Ureter (tissue), 1 donor: Measurements from ENCODE around the gene ITPR1. TPM values are rescaled to one million over a fixed set of nuclear protein-coding genes. Genes with fewer than 3 reads are reported as not detected.
A peak's percentile ranks its signal among the peaks of the same experiment; 100 is the strongest.
"Not testable (repeated sequence)": the region's sequence is repeated elsewhere in the genome, so short reads cannot be mapped to it uniquely, and the experiment has no call there.

ENCODE experiments used
- DNase-seq: peaks from one replicate; pipeline ENCODE4 v3.0.0-alpha.2; 2020; ENCODE audit warnings: low spot score
- total RNA-seq: library from RNA; stranded (reverse); gene quantifications from one replicate; pipeline ENCODE4 v1.2.4, GENCODE V29; 2023
- donor health status: DM: yes; HTN: yes; CAD: no.

Gene ITPR1
- total RNA-seq, 1 donor from 2014 or later = 98.1 TPM

DNA sequence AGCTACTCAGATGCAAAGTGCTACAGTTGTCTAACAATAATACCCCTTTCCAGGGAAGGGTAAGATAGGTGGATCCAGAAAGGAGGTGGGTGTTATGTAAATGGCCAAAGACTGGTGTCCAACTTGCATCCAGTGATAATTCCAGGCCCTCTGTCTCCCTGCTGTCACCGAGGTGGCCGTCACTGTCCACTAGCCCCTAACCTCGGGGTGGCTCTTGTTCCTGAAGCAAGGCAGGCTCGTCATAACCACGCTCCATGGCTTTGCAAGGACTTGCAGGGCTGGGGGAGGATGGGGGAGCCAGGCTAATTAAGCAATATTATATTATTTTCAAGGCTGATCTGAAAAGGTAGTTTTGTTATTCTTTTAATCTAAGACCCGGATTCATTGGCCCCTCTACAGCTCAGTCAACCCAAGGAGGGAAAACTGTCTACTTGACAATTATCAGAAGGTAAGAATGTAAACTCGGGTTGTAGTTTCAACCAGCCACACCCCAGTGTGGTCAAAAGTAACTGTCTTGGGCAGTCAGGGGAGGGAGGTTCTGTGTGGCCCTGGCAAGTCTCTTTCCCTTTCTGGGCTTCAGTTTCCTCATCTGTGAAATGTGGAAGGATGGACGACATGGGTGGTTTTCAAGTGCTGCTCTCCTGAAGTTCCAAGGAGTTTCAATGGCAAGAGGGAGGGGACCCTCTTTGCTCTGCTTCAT, 266.0 kb downstream of the ITPR1 start:
- DNase-seq = no peak

DNA sequence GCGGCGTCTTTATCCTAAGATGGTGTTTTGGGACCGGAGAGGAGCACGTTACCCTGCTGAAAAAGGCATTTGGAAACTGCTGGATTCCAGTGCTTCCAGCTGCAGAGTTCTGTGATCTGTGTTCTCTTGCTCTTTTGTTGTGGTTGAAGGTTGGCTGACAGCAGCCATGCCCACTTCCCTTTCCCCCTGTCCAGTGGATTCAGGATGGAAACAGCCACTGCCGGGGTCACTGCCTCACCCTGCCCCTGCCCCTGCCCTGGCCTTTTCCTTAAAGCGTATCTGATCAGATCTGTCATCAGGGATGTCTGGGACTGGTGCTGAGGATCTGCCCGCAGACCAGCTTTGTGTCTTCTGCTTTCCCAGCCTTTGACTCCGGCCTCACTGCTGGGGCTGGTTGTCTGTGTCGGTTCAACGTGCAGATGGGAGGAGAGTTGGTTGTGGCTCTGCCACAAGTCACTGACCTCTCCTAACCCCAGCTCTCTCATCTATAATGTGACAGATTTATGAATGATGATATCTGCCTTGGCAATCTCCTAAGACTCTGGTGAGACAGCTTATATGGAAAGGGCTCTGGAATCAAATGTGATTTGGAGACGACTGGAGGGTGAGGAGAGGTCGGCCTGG, 266.7 kb downstream of the ITPR1 start:
- no peak for DNase-seq

DNA sequence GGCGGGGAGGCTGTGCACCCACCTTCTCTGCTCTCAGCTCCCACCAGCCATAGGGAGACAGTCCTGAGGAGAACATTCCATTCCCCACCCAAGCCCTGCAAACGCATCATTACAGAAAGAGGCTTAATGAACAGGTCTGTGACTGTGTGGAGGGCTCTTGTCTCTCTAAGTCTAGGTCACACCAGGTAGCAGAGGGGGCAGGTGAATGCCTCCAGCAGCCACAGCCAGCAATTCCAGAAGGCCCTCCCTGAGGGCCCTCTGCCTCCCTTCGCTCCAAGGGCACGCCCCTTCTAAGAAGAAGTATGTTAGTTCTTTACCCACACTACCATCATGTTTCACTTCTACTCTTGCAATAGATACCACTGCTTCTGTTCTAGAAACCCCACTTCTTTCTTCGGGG, 268.6 kb downstream of the ITPR1 start:
- DNase-seq = no peak

DNA sequence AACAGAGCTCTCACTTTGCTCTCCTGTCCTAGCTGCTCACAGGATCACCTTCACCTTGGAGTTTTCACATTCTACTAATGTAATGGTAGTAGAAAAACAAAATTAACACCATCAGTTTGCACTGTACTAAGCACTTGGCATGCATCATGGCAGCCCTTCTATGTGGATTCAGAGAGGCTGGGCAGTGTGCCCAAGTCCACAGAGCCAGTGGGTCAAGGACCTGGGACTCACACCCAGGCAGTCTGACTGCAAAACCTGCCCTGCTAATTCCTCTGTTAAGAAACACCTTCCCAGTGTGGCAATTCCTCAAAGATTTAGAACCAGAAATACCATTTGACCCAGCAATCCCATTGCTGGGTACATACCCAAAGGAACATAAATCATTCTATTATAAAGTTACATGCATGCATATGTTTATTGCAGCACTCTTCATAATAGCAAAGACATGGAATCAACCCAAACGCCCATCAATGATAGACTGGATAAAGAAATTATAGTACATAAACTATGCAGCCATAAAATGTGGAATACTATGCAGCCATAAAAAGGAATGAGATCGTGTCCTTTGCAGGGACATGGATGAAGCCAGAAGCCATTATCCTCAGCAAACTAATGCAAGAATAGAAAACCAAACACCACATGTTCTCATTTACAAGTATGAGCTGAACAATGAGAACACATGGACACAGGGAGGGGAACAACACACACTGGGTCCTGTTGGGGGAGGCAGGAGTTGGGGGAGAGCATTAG, 269.5 kb downstream of the ITPR1 start:
- not testable (repeated sequence) for DNase-seq

DNA sequence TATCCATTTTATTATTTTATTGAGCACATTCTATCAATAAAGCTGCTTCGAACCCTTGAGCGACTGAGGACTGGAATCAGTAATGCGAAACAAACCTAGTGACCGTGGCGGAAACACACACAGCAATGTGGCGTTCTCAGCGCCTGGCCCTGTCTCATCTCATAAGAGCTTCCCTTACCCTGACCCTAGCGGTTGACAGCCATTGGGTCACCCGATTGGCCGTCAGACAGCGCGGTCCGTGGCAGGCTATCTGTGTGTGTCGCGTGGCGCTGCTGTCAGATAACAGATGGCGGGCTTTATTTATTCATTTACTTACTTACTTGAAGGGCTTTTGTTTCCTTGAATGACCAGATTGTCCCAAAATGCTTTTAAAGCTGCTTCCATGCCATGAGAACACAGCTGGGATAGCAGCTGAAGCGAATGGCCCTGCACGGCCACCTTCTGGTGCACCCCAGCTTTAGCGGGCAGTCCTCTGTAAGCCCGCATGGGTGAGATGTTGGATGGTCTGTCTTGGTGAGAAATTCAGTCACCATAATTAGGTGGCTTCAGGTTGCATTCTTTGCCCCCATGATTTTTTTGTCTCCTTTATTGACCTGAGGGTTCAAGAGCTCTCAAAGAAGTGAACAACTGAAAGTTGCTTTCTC, 270.6 kb downstream of the ITPR1 start:
- DNase-seq = no peak

DNA sequence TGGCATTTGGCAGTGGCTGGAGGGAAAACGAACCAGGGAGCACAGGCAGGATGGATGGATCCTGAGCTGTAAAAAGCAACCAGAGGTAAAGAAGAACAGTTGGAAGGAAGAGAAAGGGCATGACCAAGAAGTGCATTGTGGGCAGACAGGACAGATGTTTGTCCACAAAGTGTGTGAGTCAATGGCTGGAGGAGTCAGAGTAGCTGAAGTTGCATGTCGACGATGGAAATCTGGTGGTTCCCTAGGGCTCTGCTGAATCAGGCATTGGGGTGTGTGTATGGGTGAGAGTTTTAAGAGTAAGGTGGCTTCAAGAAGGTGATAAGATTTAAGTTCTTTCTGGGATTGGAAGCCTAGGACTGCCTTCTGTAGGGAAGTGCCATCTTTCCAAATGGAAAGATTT, 272.1 kb downstream of the ITPR1 start:
- DNase-seq = no peak

DNA sequence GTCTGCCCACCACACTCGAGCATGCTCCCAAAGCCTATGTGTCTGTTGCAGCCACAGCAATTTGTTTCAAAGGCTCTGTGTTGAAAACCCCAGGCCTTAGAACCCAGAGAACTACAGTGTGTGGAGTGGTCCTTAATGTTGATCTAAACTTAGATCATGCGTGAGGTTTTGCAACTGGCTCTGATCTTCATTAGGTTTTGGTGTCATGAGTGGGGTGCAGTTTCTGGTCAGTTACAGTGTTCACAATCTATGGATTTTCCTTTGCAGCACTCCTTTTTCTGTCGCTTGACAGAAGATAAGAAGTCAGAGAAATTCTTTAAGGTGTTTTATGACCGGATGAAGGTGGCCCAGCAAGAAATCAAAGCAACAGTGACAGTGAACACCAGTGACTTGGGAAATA, 273.1 kb downstream of the ITPR1 start:
- DNase-seq = no peak

DNA sequence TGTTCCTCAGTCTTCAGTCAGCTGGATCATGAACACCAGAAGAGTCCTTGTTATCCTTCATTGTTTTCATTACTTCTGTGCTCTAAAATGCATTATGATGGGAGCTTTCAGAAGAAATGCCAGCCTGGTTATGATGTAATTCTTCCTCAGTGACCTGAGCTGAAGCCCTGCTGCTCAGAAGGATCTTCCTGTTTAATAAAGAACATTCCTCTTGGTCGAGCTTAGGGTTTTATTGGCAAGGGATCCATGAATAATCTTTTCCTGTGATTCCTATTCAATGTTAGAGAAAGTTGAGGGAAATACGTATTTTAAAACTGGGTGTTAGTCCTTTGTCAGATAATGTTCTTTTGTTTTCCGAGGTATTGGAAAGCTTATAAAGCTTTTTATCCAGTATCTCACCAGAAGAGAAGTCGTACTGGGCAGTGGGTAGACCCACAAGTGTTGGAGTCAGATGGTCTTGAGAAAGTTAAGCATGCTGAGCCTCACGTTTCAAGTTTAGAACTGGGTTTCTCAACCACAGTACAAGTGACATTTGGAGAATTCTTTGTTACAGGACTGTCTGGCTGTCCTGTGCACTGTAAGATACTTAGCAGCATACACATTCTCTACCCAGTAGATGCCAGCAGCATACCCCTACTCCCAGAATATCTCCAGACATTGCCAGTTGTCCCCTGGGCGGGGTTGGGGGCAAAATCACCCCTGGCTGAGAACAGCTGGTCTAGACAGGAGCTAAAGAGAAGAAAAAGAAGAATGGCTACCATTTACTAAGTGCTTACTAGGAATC, 273.8 kb downstream of the ITPR1 start:
- no peak for DNase-seq

DNA sequence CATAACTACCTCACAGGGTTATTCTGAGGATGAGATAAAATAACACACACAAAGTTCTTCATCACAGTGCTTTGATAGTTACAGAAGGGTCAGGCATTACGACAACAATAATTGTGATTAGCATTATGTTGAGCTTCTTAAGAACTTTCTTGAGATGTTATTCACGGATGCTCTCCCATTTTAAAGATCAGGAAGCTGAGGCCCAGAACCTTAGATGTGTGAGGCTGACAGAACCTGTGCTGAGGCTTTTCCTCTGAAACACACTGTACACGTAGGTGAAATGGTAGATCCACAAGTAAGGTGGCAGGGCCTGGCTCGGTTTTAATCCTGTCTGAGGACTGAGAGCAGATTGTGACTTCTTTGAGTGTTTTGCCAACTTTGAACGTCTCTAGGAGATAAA, 274.9 kb downstream of the ITPR1 start:
- DNase-seq = no peak

DNA sequence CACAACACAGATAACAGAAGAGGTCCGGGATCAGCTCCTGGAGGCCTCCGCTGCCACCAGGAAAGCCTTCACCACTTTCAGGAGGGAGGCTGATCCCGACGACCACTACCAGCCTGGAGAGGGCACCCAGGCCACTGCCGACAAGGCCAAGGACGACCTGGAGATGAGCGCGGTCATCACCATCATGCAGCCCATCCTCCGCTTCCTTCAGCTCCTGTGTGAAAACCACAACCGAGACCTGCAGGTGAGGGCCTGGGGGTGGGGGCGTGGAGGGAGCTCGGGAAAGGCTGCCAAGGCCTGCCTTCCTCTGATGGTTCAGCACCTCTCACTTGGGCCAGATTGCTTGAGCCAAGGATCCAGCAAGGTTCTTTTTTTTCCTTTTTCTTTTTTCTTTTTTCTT, 275.4 kb downstream of the ITPR1 start:
- no peak for DNase-seq

DNA sequence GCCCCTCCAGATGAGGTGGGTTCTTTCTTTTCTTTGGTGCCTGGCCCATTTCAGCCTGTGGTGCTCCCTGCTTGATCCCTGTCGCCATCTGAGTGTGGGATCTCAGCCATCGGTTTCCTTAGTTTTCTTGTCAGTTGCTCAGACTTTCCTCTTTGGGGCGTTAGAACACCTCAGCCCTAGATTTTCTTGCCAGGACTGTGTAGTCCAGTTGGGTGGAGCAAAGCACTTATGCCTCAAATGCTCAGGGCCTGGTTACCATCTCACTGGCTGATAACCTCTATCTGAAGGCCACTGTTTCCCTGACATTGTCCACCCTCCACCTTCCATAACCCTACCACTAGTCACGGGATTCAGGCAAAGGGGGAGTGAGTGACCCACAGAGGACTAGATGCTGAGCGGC, 277.4 kb downstream of the ITPR1 start:
- DNase-seq = no peak

DNA sequence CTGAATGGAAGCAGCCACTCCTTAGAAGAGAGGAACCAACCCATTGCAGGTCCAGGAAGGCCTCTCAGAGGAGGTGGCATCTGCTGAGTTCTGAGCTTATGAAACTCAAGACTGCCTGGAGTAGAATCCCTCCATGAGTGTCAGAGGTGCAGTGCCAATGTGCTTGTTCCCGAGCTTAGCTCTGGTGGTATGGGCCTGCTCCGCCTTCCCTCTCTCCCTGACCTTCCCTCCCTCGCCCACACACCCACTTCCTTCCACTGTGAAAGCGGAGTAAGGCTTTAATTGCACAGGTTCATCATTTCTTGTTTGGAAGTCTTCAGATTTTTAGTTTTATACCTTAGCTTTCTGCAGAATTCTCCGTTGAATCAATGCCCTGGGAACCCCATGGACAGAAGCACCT, 278.1 kb downstream of the ITPR1 start:
- DNase-seq = no peak

DNA sequence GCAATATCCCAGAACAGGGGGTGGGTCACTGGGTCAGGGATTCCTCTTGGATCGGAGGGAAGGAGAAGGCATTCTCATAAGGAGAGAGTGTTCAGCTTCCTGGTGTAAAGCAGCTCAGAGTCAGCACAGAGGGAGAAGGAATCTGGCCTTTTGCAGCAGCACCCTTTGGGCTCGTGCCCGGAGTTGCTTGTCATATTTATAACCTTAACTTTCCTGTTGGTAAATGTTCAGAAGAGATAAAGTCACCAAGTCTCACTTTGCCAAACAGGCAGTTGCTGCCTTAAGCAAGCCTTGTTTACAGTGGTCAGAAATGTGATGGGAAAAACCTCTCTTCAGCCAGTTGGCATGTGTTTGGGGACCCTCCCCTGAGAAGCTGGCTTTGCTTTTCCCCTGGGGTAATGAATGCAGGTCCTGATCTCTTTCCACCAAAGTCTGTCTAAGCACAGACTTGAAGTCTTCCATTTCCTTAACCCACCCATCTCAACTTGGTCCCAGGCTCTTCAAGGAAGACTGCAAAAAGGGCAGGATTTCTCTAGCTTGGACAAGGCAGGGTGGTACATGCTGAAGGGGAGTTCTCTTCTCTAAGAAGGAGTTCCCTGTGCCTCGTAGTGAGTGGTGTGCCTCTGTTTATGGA, 279.1 kb downstream of the ITPR1 start:
- DNase-seq = peak; percentile 91

DNA sequence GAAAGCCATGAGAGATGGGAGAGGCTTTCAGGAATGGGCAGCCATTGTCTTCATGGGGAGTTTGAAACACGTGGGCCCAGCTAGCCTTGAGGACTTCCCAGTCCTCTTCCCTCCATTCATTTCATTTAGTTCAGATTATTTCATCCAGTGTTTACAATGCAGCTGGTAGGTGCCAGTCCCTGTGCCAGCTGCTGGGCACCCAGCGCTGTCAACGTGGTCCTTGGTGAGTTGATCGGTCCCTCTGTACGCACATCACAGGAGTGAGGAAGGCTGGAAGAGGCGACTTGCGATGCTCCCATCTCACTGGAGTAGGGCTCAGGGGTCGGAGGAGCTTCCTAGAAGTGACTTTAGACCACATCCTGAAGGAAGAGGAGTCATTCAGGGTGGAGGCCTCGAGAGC, 279.7 kb downstream of the ITPR1 start:
- DNase-seq = no peak

DNA sequence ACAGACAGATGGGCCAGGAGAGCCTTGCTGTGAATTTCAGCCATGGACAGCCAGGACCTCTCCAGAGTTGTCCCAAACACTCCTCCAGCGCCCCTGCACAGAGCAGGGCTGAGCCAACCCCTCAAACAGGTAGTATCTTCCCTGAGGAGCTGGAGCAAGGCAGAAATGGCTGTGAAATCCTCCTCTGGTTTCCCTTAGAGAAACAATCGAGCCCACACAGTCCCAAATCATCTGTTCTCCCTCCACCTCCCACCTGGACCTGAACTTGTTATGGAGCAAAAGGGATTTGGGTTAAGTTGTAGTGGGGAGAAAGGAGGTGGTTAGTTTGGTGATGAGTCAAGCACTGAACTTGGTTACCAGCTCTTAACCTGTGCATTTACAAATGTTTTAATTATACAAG, 280.4 kb downstream of the ITPR1 start:
- DNase-seq = no peak

DNA sequence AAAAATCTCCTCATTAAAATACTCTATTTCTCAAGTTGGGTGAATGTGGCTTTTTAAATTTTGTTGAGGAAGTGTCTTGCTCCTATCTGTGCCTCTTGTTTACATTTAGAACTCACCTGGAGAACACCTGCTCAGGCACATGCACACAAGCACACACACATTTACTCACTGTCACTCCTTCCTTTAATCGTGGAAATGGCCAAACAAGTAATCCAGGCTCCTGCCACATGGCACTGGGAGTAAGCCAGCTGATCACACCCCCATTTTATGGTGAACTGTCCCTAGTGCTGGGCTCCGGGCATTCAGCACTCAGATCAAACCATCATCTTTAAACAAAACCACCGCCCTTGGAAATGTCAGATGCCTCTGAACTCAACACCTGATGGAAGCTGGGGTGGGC, 281.4 kb downstream of the ITPR1 start:
- DNase-seq = no peak

DNA sequence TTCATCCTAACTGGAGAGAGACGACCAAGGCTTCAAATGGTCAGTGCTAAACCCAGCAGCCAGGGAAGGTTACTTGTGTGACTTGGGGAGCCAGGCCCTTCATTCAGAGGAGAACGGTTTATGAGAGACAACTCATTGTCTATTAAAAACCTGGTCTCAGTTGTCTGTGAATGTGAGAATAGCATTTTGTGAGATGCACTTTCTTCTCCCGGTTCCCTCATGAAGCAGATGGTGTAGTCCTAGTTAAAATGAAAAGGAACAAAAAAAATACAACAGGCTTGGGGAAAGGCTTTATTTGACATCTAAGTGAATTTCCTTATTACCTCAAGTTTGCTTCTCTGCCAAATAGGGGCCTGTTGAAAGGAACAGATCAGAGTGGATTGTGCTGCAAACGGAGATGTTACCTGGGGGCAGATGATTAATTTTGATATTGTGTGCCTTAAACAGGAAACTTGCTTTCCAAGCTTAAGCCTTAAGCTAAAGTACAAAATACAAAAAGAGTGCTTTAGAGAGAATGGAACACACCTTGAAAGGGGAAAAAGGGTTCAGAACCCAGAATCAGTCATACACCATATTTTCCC, 283.3 kb downstream of the ITPR1 start:
- no peak for DNase-seq

DNA sequence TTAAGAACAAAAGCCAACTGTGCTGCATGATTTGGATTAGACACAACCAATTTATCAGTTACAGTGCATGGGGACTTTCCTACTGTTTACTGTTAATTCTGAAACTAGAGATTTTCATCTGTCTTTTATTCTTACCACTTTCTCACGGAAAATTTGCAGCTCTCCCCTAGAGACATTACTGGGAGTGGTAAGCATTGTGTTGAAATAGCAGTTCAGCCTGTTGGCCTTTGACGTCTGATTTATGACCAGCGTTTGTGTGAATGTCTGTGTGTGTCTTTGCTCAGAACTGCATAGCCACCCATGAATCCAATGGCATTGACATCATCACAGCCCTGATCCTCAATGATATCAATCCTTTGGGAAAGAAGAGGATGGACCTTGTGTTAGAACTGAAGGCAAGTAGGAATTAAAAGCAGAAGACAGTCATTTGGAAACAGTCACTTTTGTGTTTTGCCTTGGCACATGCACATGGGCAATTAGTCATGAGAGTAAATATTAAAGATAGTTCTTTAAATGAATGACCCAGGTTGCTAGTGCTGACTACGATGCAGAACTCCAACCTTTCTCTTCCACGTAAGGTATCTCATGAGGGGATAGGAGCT, 283.9 kb downstream of the ITPR1 start:
- no peak for DNase-seq

DNA sequence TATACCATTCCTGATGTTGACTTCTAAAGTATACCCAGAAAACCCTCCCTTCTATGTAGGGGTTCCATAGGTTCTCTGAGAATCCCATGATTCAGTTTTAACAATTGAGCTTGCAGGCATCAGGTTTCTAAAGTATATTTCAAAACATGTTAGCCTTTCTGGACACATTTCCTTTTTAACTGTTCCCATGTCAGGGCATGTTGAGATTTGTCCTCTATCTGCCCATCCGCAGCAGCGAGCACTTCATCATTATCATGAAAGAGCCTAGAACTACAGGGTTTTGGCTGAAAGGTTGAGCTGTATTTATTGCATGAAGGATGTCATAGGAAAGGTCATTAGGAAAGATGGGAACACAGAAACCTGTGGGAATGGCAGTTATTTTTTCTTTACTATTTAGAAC, 285.0 kb downstream of the ITPR1 start:
- no peak for DNase-seq

DNA sequence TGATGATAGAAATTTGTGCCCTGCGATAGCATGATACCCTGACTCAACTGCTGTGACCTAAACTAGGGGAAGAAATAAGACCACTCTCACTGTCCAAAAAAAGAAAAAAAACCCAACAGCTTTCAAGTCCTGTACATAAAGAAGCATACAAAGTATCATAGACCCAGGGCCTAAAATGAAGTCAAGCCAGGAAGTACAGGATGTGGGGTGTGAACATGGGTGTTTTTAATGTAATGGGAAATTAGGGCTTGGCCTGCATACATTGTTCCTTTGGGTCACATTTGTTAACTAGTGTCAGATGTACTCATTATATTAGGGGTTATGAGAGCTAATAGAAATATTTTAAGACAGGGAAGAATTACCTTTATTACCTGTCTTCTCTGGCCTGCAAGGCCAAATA, 285.6 kb downstream of the ITPR1 start:
- no peak for DNase-seq

DNA sequence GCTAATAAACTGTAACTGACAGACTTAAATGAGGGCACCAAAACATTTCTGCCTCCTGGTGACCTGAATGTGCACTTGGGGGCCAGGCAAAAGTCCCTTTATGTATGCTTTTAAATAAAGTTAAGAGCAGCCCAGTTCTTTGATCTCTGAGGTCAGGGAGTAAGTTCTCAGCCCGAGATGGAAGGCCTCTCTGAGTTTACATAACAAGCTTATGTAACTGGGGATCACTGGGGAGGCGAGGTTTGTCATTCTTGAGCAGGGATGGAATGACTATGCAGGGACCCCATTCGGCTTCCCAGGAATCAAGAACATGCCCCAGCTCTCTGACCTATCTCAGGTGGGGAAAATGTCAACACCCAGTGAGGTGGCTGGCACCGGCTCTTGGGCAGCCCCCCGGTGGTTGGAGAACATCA, 287.4 kb downstream of the ITPR1 start:
- DNase-seq = no peak
